Epithelial cell of proximal tubule (primary cell): ENCODE measurements around the gene COL5A1. TPM values are rescaled to one million over a fixed set of nuclear protein-coding genes. Genes with fewer than 3 reads are reported as not detected.

Experiments
- DNase-seq: peaks from one replicate; pipeline ENCODE4 v3.0.0-alpha.2; 2011; ENCODE audit warnings: low read depth
- H3K4me3 ChIP-seq: 2 replicates; pipeline ENCODE4 v1.5.1; 2011; ENCODE audit warnings: low read depth, mild to moderate bottlenecking, low read length
- CTCF ChIP-seq: conservative IDR thresholded peaks from 2 replicates; pipeline ENCODE4 v1.5.1; 2012; ENCODE audit warnings: low read depth, mild to moderate bottlenecking, low read length
- total RNA-seq: library from RNA; depleted of rRNA; stranded (reverse); fragments of >200 nt; gene quantifications from 2 replicates; pipeline ENCODE4 v1.2.3, GENCODE V29; 2015

The COL5A1 gene
- total RNA-seq, 1 donor from 2014 or later, result 16.0 TPM

- no peak for DNase-seq
- no peak for TF ChIP-seq CTCF
- no peak overlapping the region for H3K4me3 ChIP-seq
Observed at GRCh38 chr9:134744385-134745295, 103.0 kb downstream of the COL5A1 start.

GRCh38 chr9:134747951-134748489 is 106.4 kb downstream of the COL5A1 start:
- no peak for DNase-seq
- TF ChIP-seq CTCF, result no peak
- no peak overlapping the region for H3K4me3 ChIP-seq

DNA sequence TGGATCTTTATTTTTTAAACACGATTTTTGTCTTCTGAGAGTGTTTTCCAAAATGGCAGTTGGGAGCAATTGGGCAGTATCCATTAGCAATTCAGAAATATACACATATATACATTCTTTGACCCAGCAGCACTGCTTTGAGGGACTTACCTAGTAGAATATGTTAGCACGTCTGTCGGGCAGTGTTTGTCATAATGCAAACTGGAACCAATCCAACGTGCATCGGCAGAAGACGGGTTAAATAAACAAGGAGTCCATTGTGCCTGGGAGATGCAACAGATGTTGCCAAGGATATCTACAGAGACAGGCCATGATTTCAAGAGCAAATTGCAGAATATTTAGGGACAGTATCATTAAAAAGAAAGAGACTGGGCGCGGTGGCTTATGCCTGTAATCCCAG is 107.0 kb downstream of the COL5A1 start:
- no peak for TF ChIP-seq CTCF
- no peak overlapping the region for H3K4me3 ChIP-seq
- DNase-seq, result no peak

DNA sequence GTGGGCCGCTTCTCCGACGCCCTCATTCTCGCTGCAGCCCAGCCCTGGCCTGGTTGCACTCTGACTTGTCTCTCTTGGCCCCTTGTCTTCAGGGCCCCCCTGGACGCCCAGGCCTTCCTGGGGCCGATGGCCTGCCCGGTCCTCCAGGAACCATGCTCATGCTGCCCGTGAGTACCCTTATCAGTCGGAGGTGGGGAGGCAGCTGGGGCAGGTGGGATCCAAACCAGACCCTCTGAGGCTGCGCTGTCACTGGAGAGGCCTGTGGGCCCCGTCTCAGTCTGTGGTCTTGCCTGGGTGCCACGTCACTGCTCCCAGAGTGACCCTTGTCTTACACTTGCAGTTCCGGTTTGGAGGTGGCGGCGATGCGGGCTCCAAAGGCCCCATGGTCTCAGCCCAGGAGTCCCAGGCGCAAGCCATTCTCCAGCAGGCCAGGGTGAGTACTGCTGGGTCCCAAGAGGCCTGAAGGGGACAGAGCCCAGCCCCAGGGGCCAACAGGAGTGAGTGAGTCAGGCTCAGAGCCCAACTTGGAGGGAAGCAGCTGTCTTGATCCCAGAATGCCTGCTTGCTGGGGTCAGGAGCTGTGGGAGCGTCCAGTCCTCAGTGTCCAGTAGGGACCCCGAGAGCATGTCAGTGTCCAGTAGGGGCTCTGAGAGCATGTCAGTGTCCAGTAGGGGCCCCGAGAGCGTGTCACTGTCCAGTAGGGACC is 109.0 kb downstream of the COL5A1 start:
- DNase-seq, result no peak

DNA sequence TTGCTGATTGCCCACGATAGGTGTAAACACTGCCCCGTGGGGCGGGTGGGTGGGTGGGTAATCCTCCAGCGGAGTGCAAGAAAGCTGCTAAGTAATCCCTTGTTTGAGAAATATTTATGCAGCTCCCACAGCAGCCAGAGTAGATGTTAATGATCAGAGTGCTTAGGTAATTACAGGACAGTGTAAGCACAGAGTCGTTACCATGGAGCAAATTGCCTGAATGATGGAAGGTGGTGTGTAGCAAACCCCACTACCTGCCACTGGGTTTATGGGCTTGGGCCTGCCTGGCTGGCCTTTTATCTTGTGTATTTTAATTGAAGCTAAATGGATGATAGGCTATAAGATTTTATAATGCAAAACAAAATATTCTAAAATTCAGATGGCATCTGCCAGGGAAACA is 110.0 kb downstream of the COL5A1 start:
- no peak for TF ChIP-seq CTCF
- DNase-seq, result no peak
- H3K4me3 ChIP-seq, result no peak overlapping the region

More for the DNA sequence above, 109.0 kb downstream of the COL5A1 start:
- TF ChIP-seq CTCF, result no peak
- H3K4me3 ChIP-seq, result no peak overlapping the region

DNA sequence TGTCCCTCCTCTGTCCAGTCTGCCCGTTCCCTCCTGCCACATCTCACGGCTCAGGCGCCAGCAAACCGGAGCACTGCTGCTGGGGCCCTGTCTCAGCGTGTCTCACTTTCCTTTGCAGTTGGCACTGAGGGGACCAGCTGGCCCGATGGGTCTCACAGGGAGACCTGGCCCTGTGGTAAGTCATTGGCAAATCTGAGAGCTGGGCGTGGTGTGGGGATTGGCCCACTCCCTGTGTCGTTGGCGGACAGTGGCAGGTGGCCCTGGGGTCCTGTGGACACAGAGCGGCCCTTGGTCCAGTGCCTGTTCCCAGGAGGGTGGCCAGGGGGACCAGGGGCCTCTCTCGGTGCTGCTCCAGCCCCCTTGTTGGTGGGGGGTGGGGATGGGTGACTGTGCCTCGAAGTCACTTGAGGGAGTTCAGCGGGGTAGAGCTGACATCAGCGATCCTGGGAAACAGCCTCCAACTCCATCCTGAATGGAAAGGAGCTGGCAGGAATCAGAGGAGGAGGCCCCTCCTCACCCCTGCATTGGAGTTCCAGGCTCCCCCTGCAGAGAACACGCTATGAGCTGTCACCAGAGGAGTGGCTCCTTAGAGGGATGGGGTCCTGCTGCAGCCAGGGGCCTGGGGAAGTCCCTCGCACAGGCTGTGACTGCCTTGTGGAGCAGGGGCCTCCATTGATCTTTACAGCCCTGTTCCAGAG is 111.0 kb downstream of the COL5A1 start:
- no peak for DNase-seq
- TF ChIP-seq CTCF, result no peak
- no peak overlapping the region for H3K4me3 ChIP-seq
